HG02970 (cell line): ENCODE measurements around the gene RELT.
A peak's percentile ranks its signal among the peaks of the same experiment; 100 is the strongest.

ENCODE experiments used
- ATAC-seq: cut with Tn5 transposase; IDR thresholded peaks from one replicate; pipeline ENCODE4 v1.9.1; 2021; ENCODE audit warnings: mild to moderate bottlenecking, moderate library complexity, moderate number of reproducible peaks; ENCODE audit not compliant: unreplicated experiment, low FRiP score

The RELT gene, protein sequence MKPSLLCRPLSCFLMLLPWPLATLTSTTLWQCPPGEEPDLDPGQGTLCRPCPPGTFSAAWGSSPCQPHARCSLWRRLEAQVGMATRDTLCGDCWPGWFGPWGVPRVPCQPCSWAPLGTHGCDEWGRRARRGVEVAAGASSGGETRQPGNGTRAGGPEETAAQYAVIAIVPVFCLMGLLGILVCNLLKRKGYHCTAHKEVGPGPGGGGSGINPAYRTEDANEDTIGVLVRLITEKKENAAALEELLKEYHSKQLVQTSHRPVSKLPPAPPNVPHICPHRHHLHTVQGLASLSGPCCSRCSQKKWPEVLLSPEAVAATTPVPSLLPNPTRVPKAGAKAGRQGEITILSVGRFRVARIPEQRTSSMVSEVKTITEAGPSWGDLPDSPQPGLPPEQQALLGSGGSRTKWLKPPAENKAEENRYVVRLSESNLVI

DNA sequence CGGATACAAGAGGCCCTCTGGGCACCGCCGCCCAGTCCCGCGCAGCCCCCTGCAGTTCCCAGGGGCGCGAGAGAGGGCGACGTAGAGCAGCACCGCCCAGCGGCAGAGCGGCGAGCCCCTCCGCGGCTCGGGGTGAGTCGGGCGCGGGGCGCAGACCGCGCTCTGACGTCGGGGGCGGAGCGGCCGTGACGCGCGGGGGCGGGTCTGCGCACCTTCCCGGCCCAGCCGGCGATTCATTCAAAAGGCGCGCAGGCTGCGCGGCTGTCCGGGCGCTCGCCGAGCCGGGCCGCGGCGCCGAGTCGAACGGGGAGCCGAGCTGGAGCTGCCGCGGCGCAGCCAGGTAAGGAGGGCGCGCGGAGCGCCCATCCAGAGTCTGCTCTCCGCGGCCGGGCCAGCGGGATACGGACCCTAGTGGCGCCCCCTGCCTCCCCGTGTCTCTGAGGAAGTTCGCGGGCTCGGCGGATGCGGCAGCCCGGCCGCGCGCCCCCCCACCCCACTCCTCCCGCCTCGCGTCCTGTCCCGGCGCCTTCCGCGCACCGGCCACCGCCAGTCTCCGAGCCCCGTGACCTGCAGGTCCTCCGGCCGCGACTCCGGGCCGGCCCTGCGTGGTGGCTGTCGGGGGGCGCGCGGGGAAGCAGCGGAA lies at the start of gene RELT:
Gene RELT (plus strand): TSS at position 240 of the 643 bp plus-strand sequence. CDS start 12,738 bp downstream, outside the sequence.
- peak; percentile 76 for ATAC-seq

DNA sequence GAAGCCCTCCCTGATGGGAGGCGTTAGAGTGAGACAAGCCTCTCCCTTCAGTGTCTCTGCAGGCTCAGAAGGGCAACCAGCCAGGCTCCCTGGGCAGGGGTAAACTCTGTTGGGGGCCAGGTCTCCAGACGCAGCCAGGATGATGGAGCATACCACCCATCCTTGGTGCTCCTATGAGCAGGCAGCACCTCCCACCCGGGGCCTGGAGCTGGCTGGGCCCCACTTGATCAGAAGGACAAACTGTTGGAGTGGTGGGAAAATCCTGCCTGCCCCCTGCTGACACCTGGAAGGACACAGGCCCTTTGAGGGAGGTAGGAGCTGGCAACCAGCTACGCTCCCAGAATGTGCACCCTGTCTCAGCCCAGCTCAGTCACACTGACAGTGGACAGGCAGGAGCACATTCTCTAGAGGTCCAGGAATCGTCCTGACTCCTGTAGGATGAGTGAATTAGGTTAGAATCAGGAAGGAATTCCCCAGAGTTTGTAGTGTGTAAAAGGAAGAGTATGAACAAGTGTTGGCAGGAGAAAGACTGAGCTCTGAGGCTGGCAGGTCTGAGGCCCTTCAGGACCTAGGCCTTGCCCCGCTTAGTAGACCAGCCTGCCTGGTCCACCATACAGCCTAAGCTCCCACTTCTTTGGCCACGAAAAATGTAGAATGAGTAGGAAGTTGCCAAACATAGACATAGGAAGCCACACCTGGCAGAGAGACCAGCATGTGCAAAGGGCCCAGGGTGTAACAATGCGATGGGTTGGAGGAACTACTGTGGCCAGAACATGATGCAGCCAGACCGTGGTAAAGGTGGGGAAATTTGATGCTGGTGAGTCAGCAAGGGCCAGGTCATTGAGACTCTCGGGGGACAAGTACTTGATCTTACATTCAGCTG lies 49.0 kb upstream of the RELT start:
- ATAC-seq: no peak

DNA sequence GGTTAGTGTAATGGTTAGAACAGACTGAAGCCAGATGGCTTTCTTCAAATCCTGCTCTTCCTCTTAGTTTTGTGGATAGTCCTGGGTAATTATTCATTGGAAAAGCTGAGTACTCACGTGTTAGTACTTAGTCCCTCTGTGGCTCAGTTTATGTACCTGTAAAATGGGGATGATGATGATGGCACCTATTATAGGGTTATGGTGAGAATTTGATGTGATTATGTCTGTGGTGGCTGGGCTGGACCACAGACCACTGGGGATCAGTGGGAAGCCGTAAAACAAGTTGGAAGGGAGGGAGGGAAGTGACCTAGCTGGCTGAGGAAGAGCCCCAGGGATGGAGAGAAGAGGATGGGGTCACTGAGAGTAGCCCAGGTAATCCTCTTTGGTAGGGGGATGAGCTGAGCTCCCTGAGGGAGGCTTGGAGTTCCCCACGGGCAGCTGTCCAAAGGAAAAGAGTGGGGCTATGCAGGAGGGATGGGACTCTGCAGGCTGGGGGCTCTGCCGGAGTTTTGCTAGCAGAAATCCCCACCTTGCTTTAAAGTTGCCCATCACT lies 48.3 kb upstream of the RELT start:
- ATAC-seq: no peak

DNA sequence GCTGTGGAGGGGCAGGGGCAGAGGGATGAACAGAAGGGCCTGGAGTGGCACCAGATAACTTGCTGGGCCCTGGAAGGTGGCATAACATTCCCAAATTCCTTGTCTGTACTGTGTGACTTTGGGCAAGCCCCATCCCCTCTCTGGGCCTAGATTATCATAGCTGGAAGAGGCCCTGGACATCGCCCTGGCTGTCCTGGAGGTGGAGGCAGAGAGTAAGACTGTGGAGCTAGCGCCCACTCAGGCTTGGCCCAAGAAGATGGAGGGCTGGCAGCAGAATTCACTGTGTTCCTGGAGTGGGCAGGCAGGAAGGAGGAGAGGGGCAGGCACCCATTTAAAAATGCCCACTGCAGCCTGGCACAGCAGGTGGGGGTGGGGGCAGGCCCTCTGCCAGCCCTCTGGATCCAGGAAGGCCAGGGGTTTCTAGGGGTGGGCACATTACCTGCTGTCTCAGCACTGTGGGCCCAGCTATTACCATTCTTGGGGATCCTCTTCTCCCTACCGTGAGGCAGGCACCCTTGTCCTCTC lies 45.6 kb upstream of the RELT start:
- no peak for ATAC-seq

DNA sequence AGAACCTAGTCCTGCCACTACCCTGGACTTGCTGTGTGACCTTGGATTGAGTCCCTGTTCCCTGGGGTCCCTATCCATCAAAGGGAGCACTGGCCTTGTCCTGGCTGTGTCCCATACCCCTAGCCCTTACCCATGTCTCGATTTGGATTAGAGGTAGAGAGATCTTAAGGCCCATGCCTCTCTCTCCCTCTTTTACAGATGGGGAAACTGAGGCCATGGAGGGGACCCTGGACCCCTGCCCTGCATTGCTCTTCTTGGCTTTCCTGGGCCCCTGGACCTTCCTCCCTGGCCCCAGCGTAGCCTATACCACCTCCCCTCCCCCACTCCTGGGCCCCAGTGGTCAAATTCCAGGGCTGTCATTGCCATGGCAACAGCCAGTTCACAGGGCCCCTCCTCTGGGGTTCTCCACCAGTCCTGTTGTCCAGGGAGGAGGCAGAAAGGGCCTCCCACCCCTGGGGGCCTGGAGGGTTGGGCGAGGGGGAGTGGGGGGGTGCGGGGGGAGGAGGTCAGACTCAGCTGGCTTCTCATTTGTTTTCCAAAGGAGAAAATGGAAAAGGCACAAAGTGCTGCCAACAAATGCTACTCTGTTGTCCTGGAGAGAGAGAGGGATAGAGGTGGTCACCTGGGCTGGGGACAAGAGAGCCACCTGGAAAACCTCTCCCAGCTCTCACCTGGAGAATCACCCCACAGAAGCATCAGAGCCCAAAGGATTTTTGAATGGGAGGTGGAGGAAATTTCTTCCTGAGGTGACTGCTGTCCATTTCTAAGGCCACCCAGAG lies 44.9 kb upstream of the RELT start:
- ATAC-seq: no peak

DNA sequence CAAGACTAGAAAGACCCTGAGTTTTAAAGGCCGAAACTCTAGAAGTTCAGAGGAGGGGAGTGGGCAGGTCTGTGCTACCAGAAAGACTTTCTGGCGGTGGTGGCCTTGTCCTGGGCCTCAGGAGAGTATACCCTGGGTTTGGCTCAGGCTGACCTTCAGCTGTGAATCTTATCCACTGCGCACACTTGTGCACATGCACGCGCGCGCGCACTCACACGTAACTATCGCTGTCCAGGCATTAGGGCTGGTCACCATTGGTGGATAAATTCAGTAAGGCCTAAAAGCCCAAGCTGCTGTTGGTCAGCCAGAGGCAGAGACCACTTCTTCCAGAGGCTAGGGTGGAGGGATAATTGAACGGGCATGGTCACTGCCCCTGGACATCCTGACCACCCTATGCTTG lies 43.0 kb upstream of the RELT start:
- no peak for ATAC-seq

DNA sequence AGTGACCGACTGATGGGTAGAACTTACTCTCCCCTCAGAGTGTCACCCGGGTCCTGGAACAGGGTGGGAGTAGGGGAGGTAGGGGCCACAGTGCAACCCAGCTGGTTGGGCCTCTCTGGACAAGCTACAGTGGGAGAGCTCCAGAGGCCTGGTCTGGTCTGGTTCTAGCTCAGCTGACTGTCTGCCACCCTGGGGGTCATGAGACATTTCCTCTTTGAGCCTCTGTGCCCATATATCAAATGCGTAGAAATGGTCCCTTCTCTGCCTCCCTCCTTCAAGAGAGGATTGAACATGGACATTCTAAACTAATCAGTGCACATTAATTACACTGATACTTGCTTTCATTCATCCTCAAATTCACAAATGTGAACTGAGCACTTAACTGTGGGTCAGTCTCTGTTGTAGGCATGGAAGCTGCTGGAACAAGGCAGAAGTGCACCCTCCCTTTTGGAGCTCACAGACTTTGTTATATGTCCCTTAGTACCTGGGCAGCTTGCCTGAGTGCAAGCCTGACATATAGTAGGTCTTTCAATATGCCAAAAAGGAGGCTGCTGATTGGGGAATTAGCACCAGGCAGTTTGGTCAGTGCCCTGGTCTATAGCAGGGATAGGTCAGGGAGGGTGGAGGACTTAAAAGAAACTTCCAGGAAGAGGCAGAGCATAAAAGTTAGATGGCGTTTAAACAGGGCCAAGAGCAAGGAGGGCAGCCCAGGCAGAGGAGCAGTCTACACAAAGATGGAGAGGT lies 42.4 kb upstream of the RELT start:
- no peak for ATAC-seq

DNA sequence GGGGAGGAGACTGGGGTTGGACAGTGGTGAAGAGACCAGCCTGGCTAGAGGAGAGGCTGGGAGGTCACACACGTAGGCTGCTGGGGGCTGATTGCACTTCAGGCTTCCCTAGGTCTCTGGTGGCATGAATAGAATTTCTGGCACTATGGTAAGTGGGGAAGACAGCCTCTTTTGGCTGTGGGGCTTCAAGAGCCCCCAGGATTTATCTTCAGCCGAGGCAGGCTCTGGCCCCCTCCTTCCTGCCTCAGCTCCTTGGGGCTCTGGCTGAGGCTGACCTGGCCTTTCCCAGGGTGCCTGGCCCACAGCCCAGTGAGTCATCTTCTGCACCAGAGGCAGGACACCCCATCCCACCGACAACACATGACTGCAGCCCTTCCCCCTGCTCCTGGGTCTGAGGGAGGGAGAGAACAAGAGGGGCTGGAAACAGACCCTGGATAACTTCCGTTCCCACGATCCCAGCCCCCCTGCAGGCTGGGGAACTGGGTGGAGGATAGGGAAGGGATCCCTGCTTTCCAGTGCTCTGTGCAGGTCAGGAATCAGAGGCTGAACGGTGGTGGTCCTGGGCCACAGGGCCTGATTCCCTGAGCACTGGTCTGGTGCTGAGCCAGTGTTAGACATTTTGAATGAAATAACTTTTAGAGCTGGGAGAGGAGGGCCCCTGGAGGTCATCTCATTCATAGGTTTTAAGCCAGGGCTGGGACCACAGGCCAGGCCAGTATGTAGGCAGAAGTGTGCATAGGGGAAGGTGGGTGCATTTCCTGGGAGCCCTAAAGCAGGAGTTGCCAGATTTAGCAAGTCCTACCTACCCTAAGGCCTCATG lies 41.6 kb upstream of the RELT start:
- ATAC-seq: no peak

DNA sequence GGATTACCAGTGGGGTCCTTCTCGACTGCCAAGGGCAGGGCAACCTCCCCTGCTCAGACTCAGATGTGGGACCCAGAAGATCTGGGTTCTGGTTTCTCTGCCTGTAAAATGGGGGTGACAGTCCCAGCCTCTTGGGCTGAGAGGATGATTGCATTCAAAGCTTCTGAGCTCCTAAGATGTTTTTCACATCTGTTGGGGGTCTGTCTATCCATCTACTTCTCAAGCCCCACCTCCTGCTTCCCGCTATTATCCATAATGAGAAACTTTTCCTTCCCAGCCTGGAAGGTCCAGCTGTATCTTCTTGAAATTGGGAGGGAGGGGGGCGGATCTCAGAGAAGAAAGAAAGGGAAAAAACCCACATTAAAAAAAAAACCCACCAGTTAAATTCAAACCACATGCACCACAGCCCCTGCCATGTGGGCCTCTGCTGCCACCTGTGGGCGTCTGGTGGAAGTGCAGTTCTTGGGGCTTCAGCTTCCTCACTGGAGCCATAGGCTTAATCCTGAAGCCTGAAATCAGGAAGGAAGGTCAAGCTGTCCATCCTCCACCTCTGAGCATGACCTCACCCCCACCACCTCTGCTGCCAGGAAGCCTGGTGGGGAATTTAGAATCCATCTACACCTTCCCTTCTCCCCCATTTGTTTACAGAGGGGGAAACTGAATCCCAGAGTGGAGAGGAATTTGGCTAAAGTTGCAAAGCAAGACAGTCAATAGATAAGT lies 40.8 kb upstream of the RELT start:
- no peak for ATAC-seq

DNA sequence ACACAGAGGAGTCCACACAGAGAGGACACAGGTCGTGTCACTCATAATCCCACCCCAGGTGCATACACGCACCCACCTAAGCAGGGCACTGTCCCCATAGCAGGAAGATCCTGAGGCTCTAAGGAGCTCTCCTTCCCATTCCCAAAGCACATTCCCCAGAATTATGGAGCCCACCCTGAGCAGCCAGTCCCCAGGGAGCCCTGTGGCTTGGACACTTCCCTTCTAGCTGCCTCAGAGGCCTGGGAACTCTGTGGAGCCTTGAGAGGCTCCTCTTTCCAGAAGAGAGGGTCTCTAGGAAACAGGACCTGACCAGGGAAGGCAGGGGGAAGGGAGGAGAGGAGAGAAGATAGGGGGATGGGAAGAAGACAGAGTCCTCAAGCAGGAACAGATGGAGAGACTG lies 38.4 kb upstream of the RELT start:
- no peak for ATAC-seq

DNA sequence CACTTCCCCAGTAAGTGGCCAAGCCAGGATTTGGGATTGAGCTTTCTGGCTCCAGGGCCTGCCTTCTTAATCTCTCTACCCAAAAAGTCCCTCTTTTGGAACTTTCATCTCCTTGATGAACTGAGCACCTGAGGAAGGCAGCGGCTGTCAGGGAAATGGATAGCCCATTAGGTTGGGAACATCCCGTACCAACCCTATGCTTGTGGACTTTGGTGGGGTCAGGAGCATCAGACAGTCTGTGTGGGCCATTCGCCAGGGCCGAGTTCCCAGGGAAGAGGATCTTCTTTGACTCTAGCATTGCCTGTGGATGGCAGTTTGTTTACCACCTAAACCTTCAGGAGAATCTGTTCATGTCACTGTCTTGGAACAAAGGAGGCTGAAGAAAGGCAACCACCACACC lies 37.9 kb upstream of the RELT start:
- ATAC-seq: no peak

DNA sequence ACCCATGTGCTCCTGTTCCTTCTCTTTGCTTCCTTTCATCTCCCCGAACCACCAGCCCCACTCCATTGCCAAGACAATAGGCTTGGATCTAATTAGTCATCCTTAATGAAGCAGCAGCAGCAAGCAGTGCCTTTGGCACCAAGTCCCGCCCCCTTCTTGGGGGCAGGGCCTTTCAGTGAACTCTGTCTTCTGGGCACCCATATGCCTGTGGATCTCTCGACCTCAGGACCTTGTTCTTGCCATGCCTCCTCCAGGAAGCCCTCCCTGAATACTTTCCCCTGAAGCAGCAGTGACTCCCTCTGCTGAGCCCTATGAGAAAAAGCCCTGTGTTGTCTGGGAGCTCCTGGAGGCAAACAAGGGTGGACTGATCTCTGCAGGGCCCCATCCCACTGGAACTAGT lies 36.0 kb upstream of the RELT start:
- ATAC-seq: no peak

DNA sequence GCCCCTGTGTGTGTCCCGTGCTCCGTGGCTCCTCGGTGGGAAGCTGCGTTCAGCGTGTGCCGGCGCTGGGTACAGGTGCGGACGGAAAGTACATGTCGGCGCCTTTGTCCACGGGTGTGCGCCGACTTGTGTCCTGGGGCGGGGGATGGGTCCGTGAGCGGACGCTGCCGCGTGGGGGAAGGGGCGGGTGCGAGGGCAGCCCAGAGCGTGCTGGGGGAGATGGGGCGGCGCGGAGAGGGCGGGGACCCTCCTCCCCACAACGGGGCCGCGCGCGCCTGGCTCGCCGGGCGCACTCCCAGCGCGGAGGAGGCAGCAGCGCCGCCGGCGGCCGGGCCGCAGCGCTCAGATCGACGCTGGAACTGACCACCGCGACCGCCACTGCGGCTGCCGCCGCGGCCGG lies 33.6 kb upstream of the RELT start:
- no peak for ATAC-seq

DNA sequence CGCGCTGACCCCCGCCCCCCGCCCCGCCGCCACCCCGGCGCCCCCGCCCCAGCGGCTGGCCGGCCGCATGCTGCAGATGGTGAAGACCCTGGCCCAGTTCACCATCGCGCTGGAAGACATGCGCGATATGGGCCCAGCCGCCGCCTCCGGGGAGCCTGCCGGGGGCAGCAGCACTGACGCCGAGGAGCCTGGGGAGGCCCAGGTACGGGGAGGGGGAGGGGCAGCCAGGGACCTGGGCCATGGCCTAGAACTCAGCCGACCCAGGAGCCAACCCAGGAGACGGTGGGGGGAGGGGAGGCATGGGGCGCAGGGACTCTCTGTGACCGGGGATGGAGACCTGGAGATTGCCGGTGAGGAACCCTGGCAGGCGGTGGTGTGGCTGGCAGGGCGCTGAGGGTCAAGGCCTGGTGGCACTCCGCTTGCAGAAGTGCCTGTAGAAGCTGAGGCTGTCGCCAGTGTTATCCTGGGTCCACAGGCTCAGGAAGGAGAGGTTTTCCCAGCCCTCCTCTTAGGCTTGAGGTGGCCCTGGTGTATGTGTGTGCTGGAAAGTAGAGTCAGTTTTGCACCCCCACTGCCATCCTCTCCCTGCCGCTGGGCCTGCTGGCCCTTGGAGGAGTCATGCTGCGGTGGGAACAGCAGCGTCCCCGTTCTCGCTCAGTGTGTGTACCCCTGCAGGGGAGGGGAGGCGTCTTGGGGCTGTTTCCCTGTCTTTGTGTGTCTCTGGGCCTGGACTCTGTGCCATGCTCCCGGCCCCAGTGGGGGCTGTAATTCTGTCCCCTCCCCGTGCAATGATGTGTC lies 32.9 kb upstream of the RELT start:
- ATAC-seq: no peak

DNA sequence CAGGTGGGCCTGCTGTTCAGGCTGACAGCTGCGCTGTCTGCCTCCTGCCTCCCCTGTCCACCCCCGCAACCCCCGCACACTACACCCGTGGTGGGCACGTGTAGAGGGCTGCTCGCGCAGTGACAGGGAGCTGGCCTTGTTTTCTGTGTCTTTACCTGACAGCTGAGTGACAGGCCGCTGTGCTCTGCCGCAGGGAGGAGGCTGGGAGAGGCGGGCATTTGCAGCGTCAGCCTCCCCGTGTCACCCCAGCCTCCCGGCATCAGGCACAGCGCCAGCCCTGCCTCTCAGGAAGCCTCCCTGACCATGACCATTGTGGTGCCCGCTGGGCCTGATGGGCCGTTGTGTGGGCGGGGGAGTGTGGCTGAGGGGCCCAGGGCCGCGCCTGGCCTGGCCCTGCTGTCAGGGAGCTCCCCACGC lies 32.0 kb upstream of the RELT start:
- no peak for ATAC-seq

DNA sequence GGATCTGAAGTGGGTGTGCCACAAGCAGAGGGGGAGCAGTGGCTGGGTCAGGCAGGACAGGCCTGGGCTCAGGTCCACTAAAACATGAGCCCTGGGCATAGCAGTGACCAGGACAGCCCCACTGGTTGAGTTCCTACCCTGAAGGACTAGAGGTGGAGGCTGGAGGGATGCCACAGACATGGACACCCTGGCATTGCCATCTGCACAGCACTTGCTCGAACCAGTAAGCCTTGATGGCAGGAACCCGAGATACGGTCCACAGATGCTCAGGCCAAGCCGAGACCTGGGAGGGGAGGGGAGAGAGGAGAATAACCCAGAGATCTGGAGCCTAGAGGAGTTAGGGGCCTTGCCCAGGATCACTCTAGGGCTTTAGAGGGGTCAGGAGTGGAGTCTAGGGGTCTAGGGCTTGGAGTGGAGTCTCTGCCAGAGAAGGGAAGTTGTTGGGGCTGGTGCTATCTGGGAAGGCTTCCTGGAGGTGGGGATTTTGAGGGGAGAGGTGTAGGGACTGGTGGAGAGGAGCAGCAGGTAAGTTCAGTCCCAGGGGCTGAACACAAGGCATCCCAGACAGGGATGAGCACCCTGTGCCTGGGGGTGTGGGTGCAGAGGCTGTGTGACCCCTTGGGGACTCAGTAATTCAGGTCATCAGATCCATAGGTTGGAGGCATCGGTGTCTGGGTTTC lies 30.6 kb upstream of the RELT start:
- ATAC-seq: no peak
